HepG2 (cell line): ENCODE results near the gene PPP1CC. TPM values are rescaled to one million over a fixed set of nuclear protein-coding genes. Genes with fewer than 3 reads are reported as not detected.

Experiments
- ATAC-seq: fragments of 200-7000 bp; cut with Tn5 transposase; 3 replicates; pipeline ENCODE4 v1.9.1; 2020; ENCODE audit warnings: mild to moderate bottlenecking, moderate library complexity
- BruUV-seq: library from RNA; stranded (reverse); fragments of 400-500 nt; replicated peaks from 2 replicates; lab custom pipeline; 2021; lab: Mats Ljungman, UMichigan
- CTCF ChIA-PET: fragments of 300-600 bp; formaldehyde crosslinking; extraction: SDS; loops from one replicate; lab custom pipeline; 2021; ENCODE audit warnings: low total read pairs, inconsistent platforms, low intra/inter-chr PET ratio; lab: Yijun Ruan, JAX
- POLR2A ChIA-PET: fragments of 350-600 bp; sonication (Branson Sonifier 250); formaldehyde crosslinking; loops from one replicate; lab custom pipeline; 2020; ENCODE audit warnings: antibody characterized with exemption, inconsistent platforms; lab: Yijun Ruan, JAX
- DNase-seq: peaks from one replicate; pipeline ENCODE4 v3.0.0-alpha.2; 2015; ENCODE audit warnings: low spot score
- FAIRE-seq: peaks from 3 replicates; lab custom pipeline; 2011; peaks lifted over from hg19 to GRCh38; lab: Jason Lieb, UNC
- H2AFZ ChIP-seq: one replicate; pipeline ENCODE4 v1.6.1; 2011; ENCODE audit warnings: low read length, inconsistent platforms
- H3K27ac ChIP-seq: fragments of 300-600 bp; 3 replicates; pipeline ENCODE4 v1.8.0; 2011; ENCODE audit warnings: mixed run types, mild to moderate bottlenecking, mixed read lengths, low read length, inconsistent platforms; ENCODE audit not compliant: insufficient read depth; ENCODE audit errors: extremely low read length
- H3K27me3 ChIP-seq, 2 experiments: fragments of 200-600 bp in 1 of 2; 2 replicates in 1 of 2; 3 replicates in 1 of 2; pipeline versions ENCODE4 v1.6.0 to v1.8.0; 2011; ENCODE audit warnings: low read length in 2 of 2, mild to moderate bottlenecking in 2 of 2, moderate library complexity in 2 of 2, inconsistent platforms in 1 of 2; ENCODE audit not compliant: insufficient read depth in 2 of 2, control insufficient read depth in 1 of 2
- H3K36me3 ChIP-seq, 2 experiments: fragments of 200-600 bp in 1 of 2; replicated peaks in 1 of 2; 2 replicates in 1 of 2; 3 replicates in 1 of 2; pipeline versions ENCODE4 v1.5.1 to v1.8.0; 2011; ENCODE audit warnings: low read length in 2 of 2, inconsistent platforms in 1 of 2; ENCODE audit not compliant: insufficient read depth in 2 of 2, control insufficient read depth in 1 of 2
- H3K4me1 ChIP-seq: 2 replicates; pipeline ENCODE4 v1.5.1; 2012; ENCODE audit warnings: low read length, inconsistent platforms; ENCODE audit not compliant: insufficient read depth
- H3K4me2 ChIP-seq: 2 replicates; pipeline ENCODE4 v1.6.0; 2011; ENCODE audit warnings: low read depth, low read length, inconsistent platforms
- H3K4me3 ChIP-seq, 3 experiments: fragments of 200-600 bp in 1 of 3; sonication (generic), shearing (Covaris generic) in 1 of 3; replicated peaks in 1 of 3; 2 replicates each; pipeline ENCODE4 v1.5.1; 2011 to 2016; ENCODE audit warnings: low read length in 3 of 3, inconsistent platforms in 2 of 3, low read depth in 2 of 3, mild to moderate bottlenecking in 2 of 3, control low read depth in 1 of 3, mixed read lengths in 1 of 3; ENCODE audit not compliant: insufficient read depth in 1 of 3
- H3K79me2 ChIP-seq: one replicate; pipeline ENCODE4 v1.6.1; 2011; ENCODE audit warnings: low read length, inconsistent platforms; ENCODE audit not compliant: insufficient read depth
- H3K9ac ChIP-seq: 2 replicates; pipeline ENCODE4 v1.6.0; 2011; ENCODE audit warnings: mild to moderate bottlenecking, low read depth, low read length, inconsistent platforms; ENCODE audit not compliant: insufficient read depth
- H3K9me3 ChIP-seq: 2 replicates; pipeline ENCODE4 v1.5.1; 2012; ENCODE audit warnings: mild to moderate bottlenecking, low read length
- H4K20me1 ChIP-seq: 2 replicates; pipeline ENCODE4 v1.6.0; 2011; ENCODE audit warnings: inconsistent platforms, mild to moderate bottlenecking, low read length, moderate library complexity; ENCODE audit not compliant: insufficient read depth
- AHR ChIP-seq: IDR thresholded peaks from 2 replicates; pipeline ENCODE4 v1.6.1; 2018; ENCODE audit warnings: missing genetic modification reagents, missing compliant biosample characterization
- BCL6 ChIP-seq: IDR thresholded peaks from 2 replicates; pipeline ENCODE4 v1.6.1; 2016; ENCODE audit warnings: missing genetic modification reagents, missing compliant biosample characterization
- CBX2 ChIP-seq, 2 experiments: fragments of 200-600 bp in 1 of 2; sonication (generic); formaldehyde crosslinking in 1 of 2; IDR thresholded peaks; 2 replicates each; pipeline versions ENCODE4 v1.7.0 to v1.8.1; 2018 to 2022; ENCODE audit warnings: low read depth in 2 of 2, low read length in 1 of 2, mild to moderate bottlenecking in 1 of 2, missing genetic modification reagents in 1 of 2
- DNMT3B ChIP-seq: conservative IDR thresholded peaks from 2 replicates; pipeline ENCODE4 v1.6.1; 2016; ENCODE audit warnings: missing biosample characterization, control low read depth
- ESRRA ChIP-seq: sonication (generic); formaldehyde crosslinking; IDR thresholded peaks from 2 replicates; pipeline ENCODE4 v1.5.1; 2020; ENCODE audit warnings: mild to moderate bottlenecking, low read depth, missing genetic modification reagents
- FOXO1 ChIP-seq: sonication (generic); formaldehyde crosslinking; IDR thresholded peaks from 2 replicates; pipeline ENCODE4 v1.4.0; 2020; ENCODE audit warnings: missing genetic modification reagents
- GABPA ChIP-seq, 2 experiments: IDR thresholded peaks; 2 replicates each; pipeline ENCODE4 v1.6.1; 2011 to 2016; ENCODE audit warnings: low read depth in 2 of 2, low read length in 1 of 2, missing biosample characterization in 1 of 2, missing genetic modification characterization in 1 of 2
- HDAC2 ChIP-seq: sonication (generic); formaldehyde crosslinking; IDR thresholded peaks from 2 replicates; pipeline ENCODE4 v1.4.0; 2020; ENCODE audit warnings: missing genetic modification reagents
- HMG20B ChIP-seq: conservative IDR thresholded peaks from 2 replicates; pipeline ENCODE4 v1.6.1; 2016; ENCODE audit warnings: missing genetic modification reagents, missing compliant biosample characterization
- MBNL3 ChIP-seq: fragments of 250-450 bp; sonication (Bioruptor Pico); conservative IDR thresholded peaks from 2 replicates; pipeline ENCODE4 v1.8.0; 2022; ENCODE audit warnings: mild to moderate bottlenecking, inconsistent platforms
- NFYC ChIP-seq: IDR thresholded peaks from 2 replicates; pipeline ENCODE4 v1.6.1; 2016; ENCODE audit warnings: missing genetic modification reagents, missing compliant biosample characterization
- RCOR2 ChIP-seq: IDR thresholded peaks from 2 replicates; pipeline ENCODE4 v1.6.1; 2016; ENCODE audit warnings: missing biosample characterization, missing genetic modification reagents
- RXRB ChIP-seq: IDR thresholded peaks from 2 replicates; pipeline ENCODE4 v1.6.1; 2016; ENCODE audit warnings: borderline replicate concordance, missing genetic modification reagents, missing compliant biosample characterization
- SRSF9 ChIP-seq: fragments of 200-400 bp; formaldehyde crosslinking; IDR thresholded peaks from 2 replicates; pipeline ENCODE4 v1.6.1; 2018; ENCODE audit warnings: borderline replicate concordance, mild to moderate bottlenecking, low read depth, low read length; ENCODE audit not compliant: insufficient read depth, poor library complexity, severe bottlenecking
- ZMAT3 ChIP-seq: sonication (generic); formaldehyde crosslinking; conservative IDR thresholded peaks from 2 replicates; pipeline ENCODE4 v1.7.0; 2021; ENCODE audit warnings: missing genetic modification reagents
- ZNF296 ChIP-seq: sonication (generic); formaldehyde crosslinking; conservative IDR thresholded peaks from 2 replicates; pipeline ENCODE4 v1.5.0; 2020; ENCODE audit warnings: mild to moderate bottlenecking, missing genetic modification reagents
- ZNF512 ChIP-seq: sonication (generic); formaldehyde crosslinking; IDR thresholded peaks from 2 replicates; pipeline ENCODE4 v1.4.0; 2020; ENCODE audit warnings: mild to moderate bottlenecking, missing genetic modification reagents
- ZNF572 ChIP-seq: sonication (generic); formaldehyde crosslinking; IDR thresholded peaks from 2 replicates; pipeline ENCODE4 v1.5.1; 2020; ENCODE audit warnings: mild to moderate bottlenecking, missing genetic modification reagents
- ZNF772 ChIP-seq: sonication (generic); formaldehyde crosslinking; IDR thresholded peaks from 2 replicates; pipeline ENCODE4 v1.5.0; 2020; ENCODE audit warnings: mild to moderate bottlenecking, missing genetic modification reagents
- WGBS: methylation state at CpG from one replicate; pipeline ENCODE4 v1.1.6; 2017; ENCODE audit warnings: low lambda C conversion rate; 5-methylcytosine and 5-hydroxymethylcytosine counted together
- in situ Hi-C: cut with HindIII; loops from 2 replicates; pipeline ENCODE4 v1.10.0; 2017; ENCODE audit warnings: low pct_unique_long_range_greater_than_20kb; ENCODE audit not compliant: extremely low pct_ligation_motif_present
- intact Hi-C: fragments of 100-400 bp; cut with micrococcal nuclease; formaldehyde crosslinking; loops from one replicate; pipeline ENCODE4 v1.10.0; 2022; ENCODE audit not compliant: unreplicated experiment
- polyA plus RNA-seq, 8 experiments: library from polyadenylated mRNA; depleted of rRNA in 3 of 8; stranded (reverse) in 7 of 8; unstranded in 1 of 8; fragments of >200 nt; fragmentation: Illumina TruSeq in 4 of 8; extraction: Trizol in 4 of 8; gene quantifications; 2 replicates each; pipeline versions ENCODE4 v1.2.1 to v1.2.3, GENCODE V29; 2011 to 2016; ENCODE audit warnings: low read depth in 4 of 8, missing spikeins in 1 of 8, mixed read lengths in 1 of 8; ENCODE audit not compliant: insufficient read depth in 1 of 8
- total RNA-seq, 5 experiments: library from RNA; depleted of rRNA; stranded (reverse); fragments of >200 nt; fragmentation: Illumina TruSeq; extraction: Trizol; gene quantifications; 2 replicates each; pipeline ENCODE4 v1.2.3, GENCODE V29; 2016; ENCODE audit warnings: low read depth in 1 of 5

The PPP1CC gene
- total and polyA plus RNA-seq, 2 of the 13 experiments (the other 11 are each of a cell fraction or from before 2014, with no cell fraction given), result 178 to 187 TPM

DNA sequence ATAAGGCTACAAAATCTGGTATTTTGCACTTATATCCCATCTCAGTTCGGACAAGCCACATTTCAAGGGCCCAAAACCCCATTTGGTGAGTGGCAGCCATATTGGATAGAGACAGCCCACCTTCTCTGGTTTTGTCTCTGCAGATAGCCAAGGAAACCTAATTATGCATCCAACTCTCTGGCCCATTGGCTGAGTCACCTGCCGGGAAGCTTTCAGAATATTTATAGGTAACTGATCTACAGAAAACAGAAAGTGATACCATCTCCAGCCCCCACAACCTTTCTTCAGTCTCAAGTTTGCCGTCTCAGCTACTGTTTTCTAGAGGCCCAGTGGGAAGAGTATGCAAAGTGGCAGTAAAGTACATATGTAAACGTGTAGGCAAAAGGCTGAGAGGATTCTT, 33.7 kb upstream of the PPP1CC start:
- 8% methylated on average over 4 of the region's 4 CpGs for WGBS
- TF ChIP-seq SRSF9 (no peak), HDAC2 (CRISPR knock-in tag) (no peak), RCOR2 (CRISPR knock-in tag) (no peak), CBX2 (IDR thresholded peaks at IDR 0.05; ENCODE audit: low read depth, low read length) (no peak), CBX2 (CRISPR knock-in tag; IDR thresholded peaks at IDR 0.05; ENCODE audit: low read depth) (no peak), DNMT3B (CRISPR knock-in tag) (no peak), RXRB (CRISPR knock-in tag) (no peak), MBNL3 (CRISPR knock-in tag) (no peak), AHR (CRISPR knock-in tag) (no peak)
- no peak overlapping the region for H3K4me2 ChIP-seq
- intact Hi-C loops (no loop called here), in situ Hi-C loops (no loop called here)
- FAIRE-seq, result no peak
- H3K4me3 ChIP-seq, result no peak overlapping the region
- POLR2A ChIA-PET, result no interaction called here
- 0 out of 5 replicates have a peak, but pooled peaks cover 0 to 3% of the 10 kb centered on the region in 2 experiments for H3K27me3 ChIP-seq
- no peak overlapping the region for H3K9ac ChIP-seq
- no peak overlapping the region for H3K27ac ChIP-seq
- no TSS peak for BruUV-seq
- no peaks in the 10 kb centered on the region for H3K36me3 ChIP-seq
- H2AFZ ChIP-seq, result no peak overlapping the region
- no peaks in the 10 kb centered on the region for H3K9me3 ChIP-seq
- H3K4me1 ChIP-seq, result 0 out of 2 replicates have a peak, but pooled peaks cover 6% of the 10 kb centered on the region
- no peaks in the 10 kb centered on the region for H4K20me1 ChIP-seq
- DNase-seq, result no peak
- CTCF ChIA-PET, result no interaction called here
- no peak for ATAC-seq
- no peaks in the 10 kb centered on the region for H3K79me2 ChIP-seq

GRCh38 chr12:110775997-110776396, 33.3 kb upstream of the PPP1CC start:
- no peak overlapping the region for H3K4me3 ChIP-seq
- H3K79me2 ChIP-seq, result no peaks in the 10 kb centered on the region
- in situ Hi-C loops, result no loop called here
- ChIA-PET POLR2A (no interaction called here), CTCF (no interaction called here)
- H3K9me3 ChIP-seq, result no peaks in the 10 kb centered on the region
- H3K4me2 ChIP-seq, result no peak overlapping the region
- no peak for ATAC-seq
- H3K27me3 ChIP-seq, result 0 out of 5 replicates have a peak, but pooled peaks cover 0 to 3% of the 10 kb centered on the region in 2 experiments
- no TSS peak for BruUV-seq
- no peak overlapping the region for H3K27ac ChIP-seq
- FAIRE-seq, result no peak
- WGBS, result 0% methylated on average over 1 of the region's 1 CpG
- H3K4me1 ChIP-seq, result 0 out of 2 replicates have a peak, but pooled peaks cover 6% of the 10 kb centered on the region
- H3K9ac ChIP-seq, result no peak overlapping the region
- H4K20me1 ChIP-seq, result no peaks in the 10 kb centered on the region
- intact Hi-C loops, result no loop called here
- no peaks in the 10 kb centered on the region for H3K36me3 ChIP-seq
- H2AFZ ChIP-seq, result no peak overlapping the region
- no peak for DNase-seq
- TF ChIP-seq GABPA (IDR thresholded peaks at IDR 0.05; ENCODE audit: low read depth, low read length) (no peak), GABPA (CRISPR knock-in tag; IDR thresholded peaks at IDR 0.05; ENCODE audit: low read depth) (no peak), ZNF772 (CRISPR knock-in tag) (no peak), NFYC (CRISPR knock-in tag) (no peak), ESRRA (CRISPR knock-in tag) (no peak), ZNF296 (CRISPR knock-in tag) (no peak), ZNF512 (no peak), ZNF572 (CRISPR knock-in tag) (no peak), ZMAT3 (no peak), HMG20B (CRISPR knock-in tag) (no peak), FOXO1 (CRISPR knock-in tag) (no peak), BCL6 (CRISPR knock-in tag) (no peak)
